WTC11 (cell line): ENCODE results near the gene KCTD1. TPM values are rescaled to one million over a fixed set of nuclear protein-coding genes. Genes with fewer than 3 reads are reported as not detected.

Source experiments
- ATAC-seq: fragments of 200-7000 bp; cut with Tn5 transposase; 2 replicates; pipeline ENCODE4 v1.10.0; 2021; ENCODE audit warnings: mild to moderate bottlenecking, moderate library complexity
- CTCF ChIA-PET: fragments of 300-600 bp; sonication (Branson Sonifier 250); formaldehyde crosslinking; loops from one replicate; lab custom pipeline; 2021; ENCODE audit warnings: antibody characterized with exemption; lab: Charles Lee
- POLR2A ChIA-PET: fragments of 350-600 bp; sonication (Branson Sonifier 250); formaldehyde crosslinking; loops from one replicate; lab custom pipeline; 2021; ENCODE audit warnings: antibody characterized with exemption; lab: Charles Lee
- DNase-seq: peaks from one replicate; pipeline ENCODE4 v3.0.0; 2021; ENCODE audit warnings: low spot score
- H3K27ac Mint-ChIP-seq: 2 replicates; pipeline ENCODE4 v1.8.0; 2021; ENCODE audit warnings: mixed read lengths
- H3K27me3 Mint-ChIP-seq: 2 replicates; pipeline ENCODE4 v1.8.0; 2021; ENCODE audit warnings: low read depth, mild to moderate bottlenecking, moderate library complexity, mixed read lengths
- H3K36me3 Mint-ChIP-seq: 2 replicates; pipeline ENCODE4 v1.8.0; 2021; ENCODE audit warnings: mixed read lengths
- H3K4me1 Mint-ChIP-seq: 2 replicates; pipeline ENCODE4 v1.8.0; 2022; ENCODE audit warnings: mixed read lengths
- H3K4me3 Mint-ChIP-seq: 2 replicates; pipeline ENCODE4 v1.8.0; 2021; ENCODE audit warnings: mild to moderate bottlenecking, moderate library complexity, mixed read lengths
- H3K9me3 Mint-ChIP-seq: 2 replicates; pipeline ENCODE4 v1.8.0; 2021; ENCODE audit warnings: mixed read lengths
- ARID4B ChIP-seq: sonication (generic); formaldehyde crosslinking; IDR thresholded peaks from 2 replicates; pipeline ENCODE4 v1.8.0; 2023; ENCODE audit warnings: missing genetic modification reagents, mild to moderate bottlenecking, borderline replicate concordance
- ATF1 ChIP-seq: sonication (generic); formaldehyde crosslinking; IDR thresholded peaks from 2 replicates; pipeline ENCODE4 v1.8.1; 2023; ENCODE audit warnings: mild to moderate bottlenecking, moderate library complexity, missing genetic modification reagents
- CBFB ChIP-seq: sonication (generic); formaldehyde crosslinking; IDR thresholded peaks from 2 replicates; pipeline ENCODE4 v1.8.1; 2022; ENCODE audit warnings: mild to moderate bottlenecking, low read depth, missing genetic modification reagents
- CREB1 ChIP-seq: sonication (generic); formaldehyde crosslinking; IDR thresholded peaks from 2 replicates; pipeline ENCODE4 v1.8.0; 2023; ENCODE audit warnings: mild to moderate bottlenecking, missing genetic modification reagents
- IRF2 ChIP-seq: sonication (generic); formaldehyde crosslinking; IDR thresholded peaks from 2 replicates; pipeline ENCODE4 v1.8.0; 2022; ENCODE audit warnings: low read depth, missing genetic modification reagents, borderline replicate concordance
- NR1H2 ChIP-seq: sonication (generic); formaldehyde crosslinking; IDR thresholded peaks from 2 replicates; pipeline ENCODE4 v1.9.0; 2021; ENCODE audit warnings: mild to moderate bottlenecking, moderate library complexity, missing genetic modification reagents
- PRRX2 ChIP-seq: fragments of 250-450 bp; sonication (Bioruptor Pico); IDR thresholded peaks from 2 replicates; pipeline ENCODE4 v1.8.0; 2021; ENCODE audit warnings: mild to moderate bottlenecking
- SMAD3 ChIP-seq: sonication (generic); formaldehyde crosslinking; IDR thresholded peaks from 2 replicates; pipeline ENCODE4 v1.8.0; 2022; ENCODE audit warnings: missing genetic modification reagents, mild to moderate bottlenecking, borderline replicate concordance
- TCF7 ChIP-seq: sonication (generic); formaldehyde crosslinking; IDR thresholded peaks from 2 replicates; pipeline ENCODE4 v1.8.0; 2022; ENCODE audit warnings: mild to moderate bottlenecking, low read depth, missing genetic modification reagents, moderate library complexity
- ZBTB43 ChIP-seq: sonication (generic); formaldehyde crosslinking; IDR thresholded peaks from 2 replicates; pipeline ENCODE4 v1.8.1; 2023; ENCODE audit warnings: mild to moderate bottlenecking, missing genetic modification reagents
- ZMAT4 ChIP-seq: fragments of 250-450 bp; sonication (Bioruptor Pico); IDR thresholded peaks from 2 replicates; pipeline ENCODE4 v1.9.0; 2021; ENCODE audit warnings: mild to moderate bottlenecking
- ZNF263 ChIP-seq: sonication (generic); formaldehyde crosslinking; IDR thresholded peaks from 2 replicates; pipeline ENCODE4 v1.8.1; 2022; ENCODE audit warnings: low read depth, mild to moderate bottlenecking, moderate library complexity, missing genetic modification reagents
- ZNF423 ChIP-seq: fragments of 250-450 bp; sonication (Bioruptor Pico); IDR thresholded peaks from 2 replicates; pipeline ENCODE4 v2.1.2; 2022; ENCODE audit warnings: mild to moderate bottlenecking, moderate library complexity
- total RNA-seq: library from RNA; stranded (reverse); gene quantifications from 3 replicates; pipeline ENCODE4 v1.2.3, GENCODE V29; 2021
- TF ChIP-seq, protein P1 (sequence below): sonication (generic); formaldehyde crosslinking; IDR thresholded peaks from 2 replicates; pipeline ENCODE4 v1.8.1; 2023; ENCODE audit warnings: mild to moderate bottlenecking, moderate library complexity, missing genetic modification reagents

Gene KCTD1
- total RNA-seq, 1 experiment from 2014 or later: 23.3 TPM

- 0 out of 2 replicates have a peak, but pooled peaks have one; percentile 59 for TF ChIP-seq ZBTB43 (CRISPR knock-in tag)
These were observed 90.6 kb downstream of the KCTD1 start (continued) for GRCh38 chr18:26457611-26458353.

- peaks cover 28% of the 10 kb centered on the region for H3K4me1 Mint-ChIP-seq
- peaks cover 9% of the 10 kb centered on the region; the same call in 1 of the 2 replicates for H3K27me3 Mint-ChIP-seq
- H3K4me3 Mint-ChIP-seq: no peak overlapping the region
- ChIA-PET CTCF (interaction anchor here (0.7 to 3.8 kb wide), 11 partner anchors 12 to 548 kb away, joined by 3 to 23 read pairs (median 4); partner anchors contain the start of gene KCTD1), POLR2A (interaction anchor here (0.6 to 1.2 kb wide), 2 partner anchors 90 to 1322 kb away, joined by 3 to 4 read pairs; no protein-coding TSS in a partner anchor)
- H3K27ac Mint-ChIP-seq: peak overlapping the region; percentile 89
- no peaks in the 10 kb centered on the region for H3K9me3 Mint-ChIP-seq
- H3K36me3 Mint-ChIP-seq: peaks cover 18% of the 10 kb centered on the region
- TF ChIP-seq ZNF423 (no peak), TCF7 (no peak), CBFB (no peak), CREB1 (CRISPR knock-in tag) (no peak), ATF1 (CRISPR knock-in tag) (no peak)
- no peak for DNase-seq
- no peak for ATAC-seq
These were observed 91.2 kb downstream of the KCTD1 start for GRCh38 chr18:26457195-26457594.

DNA sequence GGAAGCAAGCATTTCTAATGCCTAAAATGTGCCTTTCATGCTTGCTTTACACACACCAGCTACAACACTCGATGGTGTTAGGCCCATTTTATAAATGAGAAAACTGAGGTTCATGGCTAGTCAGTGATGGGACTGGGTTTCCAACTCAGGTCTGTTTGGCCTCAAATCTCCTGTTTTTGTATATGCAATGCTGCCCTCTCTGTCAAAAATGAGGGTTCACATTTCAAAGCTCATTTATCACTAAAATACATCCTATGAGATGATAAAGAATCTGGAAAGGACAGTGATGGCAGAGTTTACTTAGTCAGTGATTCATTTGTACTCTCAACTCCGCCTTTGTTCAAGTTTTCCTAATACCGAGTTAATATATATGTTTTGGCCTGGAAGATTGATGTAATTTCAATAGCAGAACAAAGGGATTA is 92.3 kb downstream of the KCTD1 start:
- DNase-seq: no peak
- Mint-ChIP-seq H3K4me1 (peaks cover 28% of the 10 kb centered on the region), H3K27ac (peak overlapping the region; percentile 11; the same call in 1 of the 2 replicates), H3K27me3 (peaks cover 9% of the 10 kb centered on the region), H3K36me3 (peaks cover 18% of the 10 kb centered on the region), H3K9me3 (no peaks in the 10 kb centered on the region), H3K4me3 (no peak overlapping the region)
- TF ChIP-seq, protein P1, sequence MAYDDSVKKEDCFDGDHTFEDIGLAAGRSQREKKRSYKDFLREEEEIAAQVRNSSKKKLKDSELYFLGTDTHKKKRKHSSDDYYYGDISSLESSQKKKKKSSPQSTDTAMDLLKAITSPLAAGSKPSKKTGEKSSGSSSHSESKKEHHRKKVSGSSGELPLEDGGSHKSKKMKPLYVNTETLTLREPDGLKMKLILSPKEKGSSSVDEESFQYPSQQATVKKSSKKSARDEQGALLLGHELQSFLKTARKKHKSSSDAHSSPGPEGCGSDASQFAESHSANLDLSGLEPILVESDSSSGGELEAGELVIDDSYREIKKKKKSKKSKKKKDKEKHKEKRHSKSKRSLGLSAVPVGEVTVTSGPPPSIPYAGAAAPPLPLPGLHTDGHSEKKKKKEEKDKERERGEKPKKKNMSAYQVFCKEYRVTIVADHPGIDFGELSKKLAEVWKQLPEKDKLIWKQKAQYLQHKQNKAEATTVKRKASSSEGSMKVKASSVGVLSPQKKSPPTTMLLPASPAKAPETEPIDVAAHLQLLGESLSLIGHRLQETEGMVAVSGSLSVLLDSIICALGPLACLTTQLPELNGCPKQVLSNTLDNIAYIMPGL (CRISPR knock-in tag): no peak
- no peak for ATAC-seq
- ChIA-PET CTCF (interaction anchor here (0.6 to 3.8 kb wide), 7 partner anchors 19 to 165 kb away, joined by 3 to 23 read pairs (median 4); partner anchors contain the start of gene KCTD1), POLR2A (no interaction called here)

- Mint-ChIP-seq H3K4me1 (peaks cover 28% of the 10 kb centered on the region), H3K27ac (no peak overlapping the region), H3K36me3 (peaks cover 18% of the 10 kb centered on the region), H3K4me3 (no peak overlapping the region), H3K9me3 (no peaks in the 10 kb centered on the region), H3K27me3 (peaks cover 9% of the 10 kb centered on the region)
- ATAC-seq (no peak), DNase-seq (no peak)
- CTCF ChIA-PET: interaction anchor here (0.6 to 3.8 kb wide), 7 partner anchors 18 to 165 kb away, joined by 3 to 23 read pairs (median 4); partner anchors contain the start of gene KCTD1
- POLR2A ChIA-PET: no interaction called here
- no peak for TF ChIP-seq PRRX2 (CRISPR knock-in tag)
- no peak for TF ChIP-seq ARID4B
- no peak for TF ChIP-seq ZNF263
- TF ChIP-seq IRF2: no peak
- TF ChIP-seq NR1H2: no peak
- TF ChIP-seq SMAD3 (CRISPR knock-in tag): no peak
- no peak for TF ChIP-seq ZMAT4 (CRISPR knock-in tag)
These were observed 92.7 kb downstream of the KCTD1 start for GRCh38 chr18:26455639-26456038.
